A172 (cell line): ENCODE data around the gene TOMM20. TPM values are rescaled to one million over a fixed set of nuclear protein-coding genes. Genes with fewer than 3 reads are reported as not detected.

Source experiments
- DNase-seq: peaks from one replicate; pipeline ENCODE4 v3.0.0-alpha.2; 2015; ENCODE audit warnings: low spot score
- total RNA-seq: library from RNA; depleted of rRNA; stranded (reverse); fragments of >200 nt; shearing (Covaris generic); gene quantifications from 2 replicates; pipeline ENCODE4 v1.2.3, GENCODE V29; 2014; rRNA removed

Gene TOMM20
- total RNA-seq, 1 experiment from 2014 or later, result 161 TPM

DNA sequence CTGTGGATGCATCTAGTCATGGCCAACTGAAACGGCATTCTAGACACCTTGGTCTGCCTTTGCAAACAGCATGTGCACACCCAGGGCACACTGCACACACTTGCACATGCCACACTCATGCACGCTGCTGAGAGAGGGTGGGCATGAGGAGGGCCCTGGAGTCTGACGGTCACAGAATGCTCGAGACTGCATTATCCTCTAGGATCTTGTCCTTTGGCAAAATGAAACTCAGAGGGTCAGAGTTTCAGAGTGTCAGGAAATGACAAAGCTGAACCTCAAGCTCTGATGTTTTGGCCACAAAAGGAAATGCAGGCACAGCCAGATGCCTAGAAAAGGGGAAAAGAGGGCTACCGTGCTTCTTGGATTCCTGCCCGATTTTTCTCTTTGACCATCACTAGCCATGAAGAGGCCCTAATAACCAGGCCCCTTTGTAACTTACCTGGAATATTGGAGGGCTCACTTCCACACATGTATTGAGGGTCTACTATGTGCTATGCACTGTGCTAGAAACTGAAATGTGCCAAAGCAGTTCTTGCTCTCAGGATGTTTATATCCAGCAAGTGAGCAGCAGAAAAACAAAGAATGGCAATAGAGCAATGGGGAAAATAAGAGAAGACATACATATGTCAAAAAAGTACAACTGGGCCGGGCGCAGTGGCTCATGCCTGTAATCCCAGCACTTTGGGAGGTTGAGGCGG is 65.4 kb downstream of the TOMM20 start:
- no peak for DNase-seq

GRCh38 chr1:235060607-235061470 is 67.8 kb downstream of the TOMM20 start:
- no peak for DNase-seq

Other genes with a start within 250 kb of the TOMM20 start
- 131 and 170 TPM in 2 replicates for gene RBM34, start 32.4 kb upstream of the TOMM20 start, total RNA-seq
- gene ARID4B, start 199.3 kb upstream of the TOMM20 start, total RNA-seq, result 27.6 and 29.9 TPM in 2 replicates
- gene GGPS1, start 199.7 kb upstream of the TOMM20 start, total RNA-seq, result 51.9 and 64.1 TPM in 2 replicates
- gene TBCE, start 238.6 kb upstream of the TOMM20 start, total RNA-seq, result 49.8 and 58.3 TPM in 2 replicates